GM18868 (cell line): ENCODE data around the gene COG8.
"Not testable (repeated sequence)": the region's sequence is repeated elsewhere in the genome, so short reads cannot be mapped to it uniquely, and the experiment has no call there.

Experiments used
- ATAC-seq: cut with Tn5 transposase; IDR thresholded peaks from one replicate; pipeline ENCODE4 v1.9.1; 2021; ENCODE audit warnings: mild to moderate bottlenecking, moderate library complexity; ENCODE audit not compliant: unreplicated experiment

COG8 gene

DNA sequence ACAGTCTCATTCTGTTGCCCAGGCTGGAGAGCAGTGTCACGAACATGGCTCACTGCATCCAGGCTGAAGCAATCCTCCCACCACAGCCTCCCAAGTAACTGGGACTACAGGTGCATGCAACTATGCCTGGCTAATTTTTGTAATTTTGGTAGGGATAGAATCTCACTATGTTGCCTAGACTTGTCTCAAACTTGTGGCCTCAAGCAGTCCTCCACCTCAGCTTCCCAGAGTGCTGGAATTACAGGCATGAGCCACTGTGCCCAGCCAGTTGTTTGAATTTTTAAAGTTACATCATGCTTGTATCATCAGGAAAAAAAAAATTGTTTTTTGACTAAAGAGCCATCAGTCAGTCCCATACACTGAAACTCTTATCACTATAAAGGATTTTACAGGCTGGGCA lies 45.3 kb downstream of the COG8 start:
- no peak for ATAC-seq

DNA sequence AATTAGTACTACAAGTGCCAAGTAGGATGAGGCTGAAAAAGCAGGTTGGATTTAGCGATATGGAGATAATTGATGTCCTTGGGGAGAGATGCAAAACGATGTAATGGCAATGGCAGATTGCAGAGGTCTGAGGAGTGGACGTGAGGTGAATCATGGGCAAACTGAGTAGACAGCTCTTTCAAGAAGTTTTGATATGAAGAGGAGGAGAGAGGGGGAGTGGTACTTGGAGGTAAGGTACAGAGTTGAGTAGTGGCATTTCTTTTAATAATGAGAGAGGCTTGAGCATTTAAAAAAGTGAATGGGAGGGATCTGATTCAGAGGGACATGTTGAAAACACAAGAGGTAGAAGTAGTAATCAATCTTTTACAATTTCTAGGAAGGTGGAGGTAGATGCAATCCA lies 46.0 kb downstream of the COG8 start:
- no peak for ATAC-seq

DNA sequence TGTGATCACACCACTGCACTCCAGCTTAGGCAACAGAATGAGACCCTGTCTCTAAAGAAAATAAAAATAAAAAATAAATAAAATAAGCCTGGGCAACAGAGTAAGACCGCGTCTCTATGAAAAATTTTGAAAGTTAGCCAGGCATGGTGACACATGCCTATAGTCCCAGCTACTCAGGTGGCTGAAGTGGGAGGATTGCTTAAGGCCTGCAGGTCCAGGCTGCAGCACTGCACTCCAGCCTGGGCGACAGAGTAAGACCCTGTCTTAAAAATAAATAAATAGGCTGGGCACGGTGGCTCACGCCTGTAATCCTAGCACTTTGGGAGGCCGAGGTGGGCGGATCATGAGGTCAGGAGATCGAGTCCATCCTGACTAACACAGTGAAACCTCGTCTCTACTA lies 47.7 kb downstream of the COG8 start:
- not testable (repeated sequence) for ATAC-seq

DNA sequence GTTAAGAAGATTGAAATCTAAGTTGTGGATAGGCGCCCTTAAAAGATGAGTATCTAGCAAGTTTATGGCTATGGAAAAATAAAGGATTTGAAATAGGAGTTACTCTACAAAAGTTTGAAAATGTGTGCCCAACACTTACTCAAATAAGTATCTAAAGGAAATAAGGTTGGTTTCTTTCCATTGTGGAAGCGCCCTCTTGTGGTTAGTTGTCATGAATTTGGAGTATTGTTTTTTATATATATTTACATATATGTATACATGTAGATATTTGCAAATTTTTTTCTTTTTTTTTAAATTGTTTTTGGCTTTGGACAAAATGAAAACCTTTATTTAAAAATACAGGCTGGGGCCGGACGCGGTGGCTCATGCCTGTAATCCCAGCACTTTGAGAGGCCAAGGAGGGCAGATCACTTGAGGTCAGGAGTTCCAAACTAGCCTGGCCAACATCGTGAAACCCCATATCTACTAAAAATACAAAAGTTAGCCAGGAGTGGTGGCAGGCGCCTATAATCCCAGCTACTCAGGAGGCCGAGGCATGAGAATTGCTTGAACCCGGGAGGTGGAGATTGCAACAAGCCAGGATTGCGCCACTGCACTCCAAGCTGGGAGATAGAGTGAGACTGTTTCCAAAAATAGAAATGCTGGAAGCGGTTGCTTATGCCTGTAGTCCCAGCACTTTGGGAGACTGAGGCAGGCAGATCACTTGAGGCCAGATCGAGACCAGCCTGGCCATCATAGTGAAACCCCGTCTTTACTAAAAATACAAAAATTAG lies 52.2 kb downstream of the COG8 start:
- ATAC-seq: no peak

DNA sequence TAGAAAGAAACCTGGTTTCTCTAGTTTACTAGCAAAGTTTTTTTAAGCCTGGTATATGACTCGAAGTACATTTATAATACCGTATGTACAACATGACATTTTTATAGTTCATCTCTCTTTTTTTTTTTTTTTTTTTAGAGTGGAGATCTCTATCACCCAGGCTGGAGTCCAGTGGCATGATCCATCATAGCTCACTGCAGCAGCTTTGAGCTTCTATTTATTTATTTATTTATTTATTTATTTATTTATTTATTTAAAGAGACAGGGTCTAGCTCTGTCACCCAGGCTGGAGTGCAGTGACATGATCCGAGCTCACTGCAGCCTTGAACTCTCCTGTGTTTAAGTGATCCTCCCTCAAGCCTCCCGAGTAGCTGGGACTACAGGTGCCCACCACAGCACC lies 54.1 kb downstream of the COG8 start:
- ATAC-seq: no peak

DNA sequence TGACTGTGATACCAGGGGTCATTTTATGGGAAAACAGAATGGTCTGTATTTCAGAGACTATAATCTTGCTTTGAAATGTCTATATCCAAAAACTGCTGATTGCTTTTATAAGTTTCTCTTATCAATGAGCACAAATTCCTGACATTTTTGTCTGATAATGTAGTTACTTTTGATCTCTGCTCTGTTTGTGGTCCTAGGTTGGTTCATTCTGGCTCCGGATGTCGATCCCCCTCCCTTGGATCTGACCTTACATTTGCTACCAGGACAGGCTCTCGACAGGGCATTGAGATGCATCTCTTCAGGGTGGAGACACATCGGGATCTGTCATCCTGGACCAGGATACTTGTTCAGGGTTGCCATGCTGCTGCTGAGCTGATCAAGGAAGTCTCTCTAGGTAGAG lies 55.5 kb downstream of the COG8 start:
- no peak for ATAC-seq

DNA sequence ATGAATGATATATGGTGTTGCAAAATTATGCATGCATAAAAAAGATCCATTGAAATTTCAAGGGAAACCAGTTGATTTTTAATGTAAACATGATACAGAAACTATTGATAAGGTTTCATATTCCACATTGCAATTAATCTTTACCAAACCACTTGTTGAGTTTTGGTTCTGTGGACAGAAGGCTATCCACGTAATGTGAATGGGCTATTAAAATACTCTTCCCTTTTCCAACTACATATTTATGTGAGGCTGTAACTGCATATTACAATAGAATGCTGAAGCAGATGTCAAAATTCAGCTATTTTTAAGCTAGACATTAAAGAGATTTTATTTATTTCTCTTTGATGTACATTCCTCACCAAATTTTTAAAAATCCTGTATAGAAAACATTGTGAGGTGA lies 62.0 kb downstream of the COG8 start:
- ATAC-seq: no peak
